Measurements from ENCODE around the gene CTNND2. TPM values are rescaled to one million over a fixed set of nuclear protein-coding genes. Genes with fewer than 3 reads are reported as not detected.

Gene CTNND2
- total and polyA plus RNA-seq, 10 of the 15 experiments (the other 5 are each of a cell fraction or from before 2014, with no cell fraction given), result 0.02 to 0.16 (median 0.04) TPM; not detected in 7

- ATAC-seq, result peak; percentile 54; the same call in 1 of the 3 replicates
- SMC1A ChIA-PET (ENCODE audit: uncharacterized antibody, unreplicated experiment), result interaction anchor here (0.6 kb wide), 1 partner anchor 1043 kb away, joined by 3 read pairs; no protein-coding TSS in a partner anchor
- no peaks in the 10 kb centered on the region for H3K36me3 ChIP-seq (ENCODE audit: control insufficient read depth in 2 of 2, insufficient read depth in 2 of 2, low read length in 1 of 2)
- H3K4me3 ChIP-seq, result no peak overlapping the region
- no peak for DNase-seq (ENCODE audit: low read depth, low spot score)
- intact Hi-C loops (cut with micrococcal nuclease; ENCODE audit: unreplicated experiment) (loop anchor here (5.0 to 10.0 kb wide), 2 partner anchors 453 to 735 kb away; no protein-coding TSS in a partner anchor), in situ Hi-C loops (cut with MboI) (no loop called here)
- H4K20me1 ChIP-seq (ENCODE audit: control insufficient read depth, insufficient read depth), result no peaks in the 10 kb centered on the region
- no peak overlapping the region for H3K4me2 ChIP-seq (ENCODE audit: control insufficient read depth, insufficient read depth)
- no peaks in the 10 kb centered on the region for H3K79me2 ChIP-seq (ENCODE audit: control insufficient read depth, insufficient read depth, low read length)
- no peak overlapping the region for H2AFZ ChIP-seq (ENCODE audit: control insufficient read depth, low read depth, low read length)
- H3K9ac ChIP-seq (ENCODE audit: control insufficient read depth, insufficient read depth, low read length), result no peak overlapping the region
- CTCF ChIA-PET, result interaction anchor here (2.0 kb wide), 1 partner anchor 452 kb away, joined by 6 read pairs; no protein-coding TSS in a partner anchor
- TF ChIP-seq SMC3 (IDR thresholded peaks at IDR 0.05; ENCODE audit: borderline replicate concordance, low read length) (peak; percentile 35; the same call in 1 of the 2 replicates), CHD2 (IDR thresholded peaks at IDR 0.05; ENCODE audit: borderline replicate concordance, low read depth, low read length) (no peak), MTA2 (IDR thresholded peaks at IDR 0.05; ENCODE audit: low read depth) (no peak), BMI1 (IDR thresholded peaks at IDR 0.05; ENCODE audit: borderline replicate concordance) (no peak), HCFC1 (IDR thresholded peaks at IDR 0.05; ENCODE audit: low read length) (no peak), RAD21 (IDR thresholded peaks at IDR 0.05; ENCODE audit: insufficient read depth, low read depth, low read length) (peak; percentile 45), TBL1XR1 (IDR thresholded peaks at IDR 0.05; ENCODE audit: low read depth, low read length) (no peak), EP300 (IDR thresholded peaks at IDR 0.05; ENCODE audit: borderline replicate concordance in 1 of 2, control insufficient read depth in 1 of 2, low read depth in 2 of 2, low read length in 2 of 2) (no peak), SPI1 (IDR thresholded peaks at IDR 0.05; ENCODE audit: borderline replicate concordance, insufficient read depth, low read depth, low read length) (no peak), CTCF (IDR thresholded peaks at IDR 0.05 in 2 of 3, conservative IDR thresholded peaks at IDR 0.05 in 1 of 3; ENCODE audit: control insufficient read depth in 2 of 3, extremely low read depth in 1 of 3, insufficient read depth in 1 of 3, low read depth in 3 of 3, low read length in 3 of 3) (peak; percentile 29 to 41 (median 36); a peak in 3 of 6 replicates)
- POLR2A ChIA-PET, result no interaction called here
- RAD21 ChIA-PET (ENCODE audit: unreplicated experiment), result no interaction called here
- 2% methylated on average over 5 of the region's 5 CpGs for WGBS (ENCODE audit: insufficient coverage, insufficient replicate concordance, low lambda C conversion rate, missing lambda C conversion rate)
- H3K27ac ChIP-seq (ENCODE audit: control insufficient read depth, insufficient read depth), result no peak overlapping the region
- H3K27me3 ChIP-seq (replicated peaks in 1 of 2; ENCODE audit: control insufficient read depth in 2 of 2, insufficient read depth in 2 of 2, low read length in 1 of 2), result no peaks in the 10 kb centered on the region
- FAIRE-seq, result no peak
- no TSS peak for BruUV-seq (replicated peaks)
- no peaks in the 10 kb centered on the region for H3K4me1 ChIP-seq (ENCODE audit: control insufficient read depth, insufficient read depth, low read length)
- H3K9me3 ChIP-seq (replicated peaks; ENCODE audit: control insufficient read depth, insufficient read depth, low read length), result no peaks in the 10 kb centered on the region
Observed at GRCh38 chr5:11719888-11720481, 184.3 kb downstream of the CTNND2 start.

All from GM12878 (cell line).